ENCODE measurements around the gene ZNF275. TPM values are rescaled to one million over a fixed set of nuclear protein-coding genes. Genes with fewer than 3 reads are reported as not detected.
A peak's percentile ranks its signal among the peaks of the same experiment; 100 is the strongest.
"Not testable (repeated sequence)": the region's sequence is repeated elsewhere in the genome, so short reads cannot be mapped to it uniquely, and the experiment has no call there.

Gene ZNF275
- total RNA-seq, 1 donor from 2014 or later: 7.6 TPM

DNA sequence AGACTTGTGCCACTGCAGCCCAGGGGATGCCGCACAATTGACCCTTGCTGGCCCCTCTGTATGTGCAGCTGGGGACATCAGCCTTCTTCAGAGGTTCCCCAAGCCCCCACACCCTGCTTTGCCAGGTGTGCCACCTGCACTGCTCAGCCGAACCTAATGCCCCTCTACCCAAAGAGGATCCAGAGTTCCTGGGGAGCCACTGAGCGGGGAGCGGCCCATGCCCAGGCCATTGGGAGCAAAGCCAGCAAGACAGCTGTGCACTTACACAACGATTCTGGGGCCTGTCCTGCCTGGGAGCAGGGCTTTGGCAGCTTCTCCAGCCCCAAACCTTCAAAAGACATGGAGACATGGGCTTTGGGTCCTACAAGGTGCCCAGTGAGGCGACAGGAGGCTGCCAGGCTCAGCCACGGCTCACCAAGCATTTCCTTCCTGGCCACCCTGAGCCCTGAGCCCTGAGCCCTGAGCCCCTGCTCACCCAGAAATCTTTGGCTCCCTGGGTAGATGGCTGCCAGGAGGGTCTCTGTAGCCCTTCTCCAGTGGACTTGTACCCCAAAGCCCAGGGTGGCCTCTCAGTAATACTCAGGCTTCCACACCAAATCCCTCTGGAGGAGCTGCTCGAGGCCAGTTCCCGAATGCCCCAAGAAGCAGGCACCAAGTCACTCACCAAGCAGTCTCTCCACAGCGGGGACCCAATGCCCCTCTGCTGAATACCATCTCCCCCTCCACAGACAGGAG, 54.2 kb downstream of the ZNF275 start:
- TF ChIP-seq POLR2AphosphoS5 (IDR thresholded peaks at IDR 0.05; ENCODE audit: insufficient read depth in 1 of 2, low read depth in 1 of 2) (no peak), POLR2A (IDR thresholded peaks at IDR 0.05) (no peak)
- TF ChIP-seq, protein P1, sequence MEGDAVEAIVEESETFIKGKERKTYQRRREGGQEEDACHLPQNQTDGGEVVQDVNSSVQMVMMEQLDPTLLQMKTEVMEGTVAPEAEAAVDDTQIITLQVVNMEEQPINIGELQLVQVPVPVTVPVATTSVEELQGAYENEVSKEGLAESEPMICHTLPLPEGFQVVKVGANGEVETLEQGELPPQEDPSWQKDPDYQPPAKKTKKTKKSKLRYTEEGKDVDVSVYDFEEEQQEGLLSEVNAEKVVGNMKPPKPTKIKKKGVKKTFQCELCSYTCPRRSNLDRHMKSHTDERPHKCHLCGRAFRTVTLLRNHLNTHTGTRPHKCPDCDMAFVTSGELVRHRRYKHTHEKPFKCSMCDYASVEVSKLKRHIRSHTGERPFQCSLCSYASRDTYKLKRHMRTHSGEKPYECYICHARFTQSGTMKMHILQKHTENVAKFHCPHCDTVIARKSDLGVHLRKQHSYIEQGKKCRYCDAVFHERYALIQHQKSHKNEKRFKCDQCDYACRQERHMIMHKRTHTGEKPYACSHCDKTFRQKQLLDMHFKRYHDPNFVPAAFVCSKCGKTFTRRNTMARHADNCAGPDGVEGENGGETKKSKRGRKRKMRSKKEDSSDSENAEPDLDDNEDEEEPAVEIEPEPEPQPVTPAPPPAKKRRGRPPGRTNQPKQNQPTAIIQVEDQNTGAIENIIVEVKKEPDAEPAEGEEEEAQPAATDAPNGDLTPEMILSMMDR (IDR thresholded peaks at IDR 0.05): no peak
- H3K4me3 ChIP-seq: no peak overlapping the region

DNA sequence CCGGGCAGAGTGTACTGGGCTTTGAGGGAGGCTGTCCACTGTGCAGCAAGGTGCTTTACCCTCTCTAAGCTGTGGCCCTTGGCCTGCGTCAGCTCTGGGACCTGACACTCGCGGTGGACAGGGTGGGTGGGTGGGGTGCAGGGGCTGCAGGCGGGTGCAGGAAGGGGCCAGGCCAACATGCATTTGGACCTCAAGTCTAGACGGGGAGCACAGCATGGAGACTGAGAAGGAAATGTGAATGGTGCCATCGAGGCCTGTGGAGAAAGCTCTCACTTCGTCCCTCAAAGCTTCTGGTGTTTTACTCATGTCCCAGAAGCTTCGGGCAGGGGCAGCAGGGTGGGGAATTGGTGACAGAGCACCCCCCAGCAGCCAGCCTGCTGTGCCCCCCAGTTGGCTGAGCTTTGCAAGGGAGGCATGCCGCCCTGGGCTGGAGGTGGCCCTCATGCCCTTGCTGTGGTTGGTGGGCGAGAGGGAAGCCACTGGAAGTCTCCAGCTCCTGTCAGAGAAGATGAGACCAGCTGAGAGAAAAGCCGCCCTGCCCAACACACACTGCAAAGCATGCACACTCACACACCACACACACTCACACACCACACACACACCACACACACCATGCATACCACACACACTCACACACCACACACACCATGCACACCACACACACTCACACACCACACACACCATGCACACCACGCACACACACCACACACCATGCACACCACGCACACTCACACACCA, 54.9 kb downstream of the ZNF275 start:
- H3K9me3 ChIP-seq: no peaks in the 10 kb centered on the region
- DNase-seq (ENCODE audit: extremely low spot score in 2 of 2): peak; percentile 82 to 95
- intact Hi-C loops (cut with DNase I): no loop called here
- H3K27ac ChIP-seq: no peak overlapping the region
- TF ChIP-seq POLR2A (IDR thresholded peaks at IDR 0.05) (no peak), POLR2AphosphoS5 (IDR thresholded peaks at IDR 0.05; ENCODE audit: insufficient read depth in 1 of 2, low read depth in 1 of 2) (no peak)
- TF ChIP-seq, protein P1 (IDR thresholded peaks at IDR 0.05): no peak
- H3K4me1 ChIP-seq: no peaks in the 10 kb centered on the region
- no peak overlapping the region for H3K4me3 ChIP-seq
- H3K27me3 ChIP-seq: no peaks in the 10 kb centered on the region
- no peaks in the 10 kb centered on the region for H3K36me3 ChIP-seq

More for the DNA sequence above, 54.2 kb downstream of the ZNF275 start:
- no peaks in the 10 kb centered on the region for H3K36me3 ChIP-seq
- no peaks in the 10 kb centered on the region for H3K27me3 ChIP-seq
- H3K4me1 ChIP-seq: no peaks in the 10 kb centered on the region
- intact Hi-C loops (cut with DNase I): no loop called here
- no peaks in the 10 kb centered on the region for H3K9me3 ChIP-seq
- peak; percentile 72 to 78 for DNase-seq (ENCODE audit: extremely low spot score in 2 of 2)
- H3K27ac ChIP-seq: no peak overlapping the region

DNA sequence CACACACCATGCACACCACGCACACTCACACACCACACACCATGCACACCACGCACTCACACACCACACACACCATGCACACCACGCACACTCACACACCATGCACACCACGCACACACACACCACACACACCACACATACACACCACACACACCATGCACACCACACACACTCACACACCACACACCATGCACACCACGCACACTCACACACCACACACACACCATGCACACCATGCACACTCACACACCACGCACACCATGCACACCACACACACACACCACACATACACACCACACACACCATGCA, 55.5 kb downstream of the ZNF275 start:
- H3K27me3 ChIP-seq; intact Hi-C loops (cut with DNase I); H3K4me1 ChIP-seq; H3K4me3 ChIP-seq; H3K9me3 ChIP-seq; H3K27ac ChIP-seq; DNase-seq (ENCODE audit: extremely low spot score in 2 of 2); H3K36me3 ChIP-seq: not testable (repeated sequence)

DNA sequence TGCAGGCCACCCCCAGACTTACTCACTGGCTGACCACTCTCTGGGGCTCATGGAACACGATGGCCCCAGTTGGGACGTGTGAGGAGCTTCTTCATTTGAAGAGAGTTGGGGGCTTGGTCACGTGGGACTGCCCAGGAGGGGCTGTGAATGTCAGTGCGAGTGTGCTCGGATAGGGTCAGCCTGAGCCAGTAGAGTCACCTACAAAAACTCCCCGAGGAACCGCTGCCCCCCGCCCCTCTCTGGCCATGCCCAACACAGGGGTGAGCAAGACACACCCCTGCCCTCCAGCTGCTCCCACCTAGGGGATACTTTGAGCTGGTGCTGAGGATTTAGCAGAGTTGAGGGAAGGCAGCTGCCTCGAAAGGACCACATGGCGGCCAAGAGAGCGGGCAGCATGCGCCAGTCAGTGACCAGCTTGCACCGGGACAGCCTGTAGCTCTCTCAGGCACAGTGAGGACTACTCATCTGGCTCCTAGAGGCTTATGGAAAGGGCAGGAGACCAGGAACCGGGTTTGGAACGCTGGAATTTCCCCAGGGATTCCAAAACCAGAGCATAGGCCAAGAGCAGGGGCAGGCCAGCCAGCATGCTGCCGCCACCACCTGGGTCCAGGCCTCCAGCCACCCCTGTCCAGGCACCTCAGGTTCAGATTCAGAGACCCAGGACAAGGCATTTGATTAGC, 58.8 kb downstream of the ZNF275 start:
- no peak for DNase-seq (ENCODE audit: extremely low spot score in 2 of 2)
- Histone ChIP-seq H3K27ac (no peak overlapping the region), H3K4me1 (no peaks in the 10 kb centered on the region), H3K9me3 (no peaks in the 10 kb centered on the region), H3K4me3 (no peak overlapping the region), H3K36me3 (no peaks in the 10 kb centered on the region), H3K27me3 (no peaks in the 10 kb centered on the region)
- intact Hi-C loops (cut with DNase I): no loop called here
- TF ChIP-seq, protein P1 (IDR thresholded peaks at IDR 0.05): no peak
- no peak for TF ChIP-seq POLR2AphosphoS5 (IDR thresholded peaks at IDR 0.05; ENCODE audit: insufficient read depth in 1 of 2, low read depth in 1 of 2)
- no peak for TF ChIP-seq POLR2A (IDR thresholded peaks at IDR 0.05)

DNA sequence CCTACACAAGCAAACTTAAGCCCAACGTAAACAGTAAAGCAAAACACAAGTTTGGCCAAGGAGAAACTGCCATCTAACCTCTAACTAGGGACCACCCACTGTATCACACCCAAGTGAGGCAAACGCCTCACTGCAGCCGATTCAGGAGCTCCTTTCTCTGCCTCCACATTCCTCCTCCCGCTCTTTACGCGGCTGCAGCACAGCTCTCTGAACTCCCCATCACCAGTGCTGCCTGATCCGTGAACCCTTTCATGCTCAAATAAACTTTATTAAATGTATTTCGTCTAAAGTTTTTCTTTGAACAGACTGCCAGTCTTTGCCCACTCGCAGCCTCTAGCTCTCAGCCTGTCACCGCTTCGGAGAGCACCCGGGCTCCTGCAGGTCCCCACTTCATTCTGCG, 60.7 kb downstream of the ZNF275 start:
- Histone ChIP-seq H3K9me3 (no peaks in the 10 kb centered on the region), H3K4me1 (no peaks in the 10 kb centered on the region), H3K27me3 (no peaks in the 10 kb centered on the region), H3K36me3 (no peaks in the 10 kb centered on the region), H3K4me3 (no peak overlapping the region), H3K27ac (no peak overlapping the region)
- DNase-seq (ENCODE audit: extremely low spot score in 2 of 2): no peak
- TF ChIP-seq, protein P1 (IDR thresholded peaks at IDR 0.05): no peak
- no peak for TF ChIP-seq POLR2A (IDR thresholded peaks at IDR 0.05)
- TF ChIP-seq POLR2AphosphoS5 (IDR thresholded peaks at IDR 0.05; ENCODE audit: insufficient read depth in 1 of 2, low read depth in 1 of 2): no peak
- intact Hi-C loops (cut with DNase I): no loop called here
